Upper lobe of right lung (tissue), 1 donor: ENCODE measurements around the gene FAM240B. TPM values are rescaled to one million over a fixed set of nuclear protein-coding genes. Genes with fewer than 3 reads are reported as not detected.

Source experiments
- ATAC-seq: fragments of 200-7000 bp; cut with Tn5 transposase; one replicate; pipeline ENCODE4 v1.9.1; 2020; ENCODE audit warnings: mild to moderate bottlenecking, moderate library complexity
- DNase-seq: peaks from one replicate; pipeline ENCODE4 v3.0.0-alpha.2; 2020
- H3K27ac ChIP-seq: fragments of 200-600 bp; one replicate; pipeline ENCODE4 v1.8.0; 2022
- H3K27me3 ChIP-seq: fragments of 200-600 bp; one replicate; pipeline ENCODE4 v1.8.0; 2022; ENCODE audit warnings: mild to moderate bottlenecking
- H3K36me3 ChIP-seq: fragments of 200-600 bp; one replicate; pipeline ENCODE4 v1.8.0; 2022
- H3K4me1 ChIP-seq: fragments of 200-600 bp; one replicate; pipeline ENCODE4 v1.8.0; 2022
- H3K4me3 ChIP-seq: fragments of 200-600 bp; one replicate; pipeline ENCODE4 v1.8.0; 2022; ENCODE audit warnings: mild to moderate bottlenecking
- H3K9me3 ChIP-seq: fragments of 200-600 bp; one replicate; pipeline ENCODE4 v1.8.0; 2022
- CTCF ChIP-seq: fragments of 200-600 bp; IDR thresholded peaks from one replicate; pipeline ENCODE4 v1.8.0; 2022; ENCODE audit warnings: antibody characterized with exemption
- intact Hi-C: fragments of 100-400 bp; cut with DNase I; formaldehyde crosslinking; loops from one replicate; pipeline ENCODE4 v1.11.0; 2022
- total RNA-seq: library from RNA; stranded (reverse); fragmentation: NEBNext Ultra II Directional; extraction: Animal tissue kit (Norgen Biotek cat#: 25700); gene quantifications from one replicate; pipeline ENCODE4 v1.2.1, GENCODE V29; 2021
- donor health status: DM: no; HTN: yes; CAD: no; lungs with severe emphysema.

The FAM240B gene
- total RNA-seq, 1 donor from 2014 or later: not detected

DNA sequence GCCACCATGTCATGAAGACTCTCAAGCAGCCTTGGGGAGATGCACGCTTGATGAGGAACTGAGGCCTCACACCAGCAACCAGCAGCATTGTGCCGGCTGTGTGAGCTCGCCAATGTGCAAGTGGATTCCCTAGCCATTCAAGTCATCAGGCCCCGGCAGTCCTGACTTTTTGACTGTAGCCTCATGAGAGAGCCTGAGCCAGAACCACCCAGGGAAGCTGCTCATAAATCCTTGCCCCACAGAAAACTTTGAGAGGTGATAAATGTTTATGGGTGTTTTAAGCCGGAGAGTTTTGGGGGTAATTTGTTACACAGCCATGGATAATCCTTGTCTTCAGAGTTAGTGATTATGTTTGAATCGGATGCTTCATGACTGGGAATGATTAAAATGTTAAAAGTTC, 44.7 kb downstream of the FAM240B start:
- intact Hi-C loops: no loop called here
- no peak overlapping the region for H3K27ac ChIP-seq
- no peak for DNase-seq
- no peaks in the 10 kb centered on the region for H3K36me3 ChIP-seq
- H3K27me3 ChIP-seq: no peaks in the 10 kb centered on the region
- ATAC-seq: no peak
- peaks cover 4% of the 10 kb centered on the region for H3K4me1 ChIP-seq
- H3K4me3 ChIP-seq: no peak overlapping the region
- TF ChIP-seq CTCF: no peak
- no peaks in the 10 kb centered on the region for H3K9me3 ChIP-seq

DNA sequence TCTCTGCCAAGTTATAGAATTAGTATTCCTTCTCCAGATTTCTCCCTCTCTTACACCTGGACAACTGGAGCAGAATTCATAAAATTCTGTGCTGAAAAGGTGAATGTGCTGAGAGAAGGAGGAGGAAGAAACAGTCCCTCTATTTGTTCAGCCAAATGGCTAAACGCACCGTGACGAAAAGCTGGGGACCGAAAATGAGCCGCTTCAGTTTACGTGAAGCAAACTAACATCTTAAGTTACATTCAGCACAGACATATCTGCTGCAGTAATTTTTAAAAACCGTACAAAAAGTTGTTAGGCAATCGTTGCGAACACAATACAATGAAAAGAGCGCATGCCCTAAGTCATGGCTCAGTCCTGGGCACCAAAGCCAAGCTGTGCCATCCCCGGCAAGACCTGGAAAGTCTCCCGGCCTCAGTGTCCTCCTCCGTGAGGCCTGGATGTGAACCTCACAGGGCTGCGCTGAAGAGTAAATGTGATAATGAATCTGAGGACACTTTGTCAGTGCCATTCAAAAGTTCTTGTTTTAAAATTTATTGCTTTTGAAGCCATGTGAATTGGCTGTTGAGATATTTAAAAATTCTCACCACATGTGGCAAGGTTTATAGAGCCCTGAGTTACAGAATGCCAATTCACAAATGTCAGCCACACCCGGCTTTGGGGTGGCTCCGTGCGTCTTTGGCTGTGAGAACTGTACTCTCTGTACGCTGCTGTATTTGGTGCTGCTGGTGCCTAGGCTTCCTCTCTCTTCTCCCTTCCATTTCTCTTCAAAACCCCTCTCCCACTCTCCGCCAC, 46.3 kb downstream of the FAM240B start:
- H3K27ac ChIP-seq: no peak overlapping the region
- no peak for ATAC-seq
- H3K4me1 ChIP-seq: peaks cover 4% of the 10 kb centered on the region
- H3K4me3 ChIP-seq: no peak overlapping the region
- intact Hi-C loops: no loop called here
- H3K9me3 ChIP-seq: no peaks in the 10 kb centered on the region
- no peaks in the 10 kb centered on the region for H3K36me3 ChIP-seq
- DNase-seq: no peak
- H3K27me3 ChIP-seq: no peaks in the 10 kb centered on the region
- no peak for TF ChIP-seq CTCF

- no peak for TF ChIP-seq CTCF
- intact Hi-C loops: no loop called here
- Histone ChIP-seq H3K9me3 (no peaks in the 10 kb centered on the region), H3K4me1 (peaks cover 4% of the 10 kb centered on the region), H3K4me3 (no peak overlapping the region), H3K27me3 (no peaks in the 10 kb centered on the region), H3K27ac (no peak overlapping the region), H3K36me3 (no peaks in the 10 kb centered on the region)
- no peak for DNase-seq
- no peak for ATAC-seq
These were observed 48.2 kb downstream of the FAM240B start for GRCh38 chr9:38671748-38672147.

DNA sequence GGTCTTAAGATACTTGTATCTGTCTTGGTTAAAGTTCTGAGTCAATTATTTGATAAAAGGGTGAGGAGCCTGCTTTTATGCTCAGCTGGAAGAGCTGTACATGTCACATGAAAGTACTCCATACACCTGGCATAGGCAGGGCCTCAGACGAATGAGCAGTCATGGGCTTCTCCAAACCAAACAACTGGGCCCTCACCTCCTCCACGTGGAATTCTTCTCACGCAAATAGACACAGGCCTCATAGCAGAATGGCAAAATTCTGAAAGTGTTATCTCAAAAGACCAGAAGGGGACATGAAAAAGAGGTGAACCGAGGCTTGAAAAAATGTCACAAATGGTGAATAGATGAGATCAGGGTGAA, 48.6 kb downstream of the FAM240B start:
- ATAC-seq: no peak
- H3K9me3 ChIP-seq: no peaks in the 10 kb centered on the region
- no peak overlapping the region for H3K4me3 ChIP-seq
- no peak for DNase-seq
- intact Hi-C loops: no loop called here
- H3K4me1 ChIP-seq: peaks cover 4% of the 10 kb centered on the region
- no peaks in the 10 kb centered on the region for H3K27me3 ChIP-seq
- no peak for TF ChIP-seq CTCF
- H3K36me3 ChIP-seq: no peaks in the 10 kb centered on the region
- no peak overlapping the region for H3K27ac ChIP-seq

GRCh38 chr9:38670542-38671371, 49.2 kb downstream of the FAM240B start:
- Histone ChIP-seq H3K4me1 (peaks cover 4% of the 10 kb centered on the region), H3K27ac (no peak overlapping the region), H3K9me3 (no peaks in the 10 kb centered on the region), H3K4me3 (no peak overlapping the region), H3K36me3 (no peaks in the 10 kb centered on the region), H3K27me3 (no peaks in the 10 kb centered on the region)
- ATAC-seq (no peak), DNase-seq (no peak)
- TF ChIP-seq CTCF: no peak
- intact Hi-C loops: no loop called here
